GM12891 (cell line): Measurements from ENCODE around the gene RASSF4.

Source experiments
- PAX5 ChIP-seq: IDR thresholded peaks from 2 replicates; pipeline ENCODE4 v1.6.1; 2011; ENCODE audit warnings: low read length, moderate library complexity, mild to moderate bottlenecking; ENCODE audit not compliant: insufficient read depth, severe bottlenecking
- POLR2A ChIP-seq: IDR thresholded peaks from 2 replicates; pipeline ENCODE4 v1.6.1; 2011; ENCODE audit warnings: low read depth, low read length, control low read depth
- POLR2AphosphoS5 ChIP-seq: IDR thresholded peaks from 2 replicates; pipeline ENCODE4 v1.6.1; 2011; ENCODE audit warnings: low read depth, low read length, control low read depth
- SPI1 ChIP-seq: IDR thresholded peaks from 2 replicates; pipeline ENCODE4 v1.6.1; 2011; ENCODE audit warnings: low read depth, low read length, control low read depth
- TAF1 ChIP-seq: IDR thresholded peaks from 2 replicates; pipeline ENCODE4 v1.6.1; 2011; ENCODE audit warnings: low read depth, low read length, control low read depth

GRCh38 chr10:44960088-44960460 is 472 bp downstream of the RASSF4 start:
- TF ChIP-seq POLR2A = no peak
- TF ChIP-seq POLR2AphosphoS5 = no peak
- no peak for TF ChIP-seq SPI1
- no peak for TF ChIP-seq TAF1
- TF ChIP-seq PAX5 = no peak
